ENCODE data around the gene E2F4.
A peak's percentile ranks its signal among the peaks of the same experiment; 100 is the strongest.

DNA sequence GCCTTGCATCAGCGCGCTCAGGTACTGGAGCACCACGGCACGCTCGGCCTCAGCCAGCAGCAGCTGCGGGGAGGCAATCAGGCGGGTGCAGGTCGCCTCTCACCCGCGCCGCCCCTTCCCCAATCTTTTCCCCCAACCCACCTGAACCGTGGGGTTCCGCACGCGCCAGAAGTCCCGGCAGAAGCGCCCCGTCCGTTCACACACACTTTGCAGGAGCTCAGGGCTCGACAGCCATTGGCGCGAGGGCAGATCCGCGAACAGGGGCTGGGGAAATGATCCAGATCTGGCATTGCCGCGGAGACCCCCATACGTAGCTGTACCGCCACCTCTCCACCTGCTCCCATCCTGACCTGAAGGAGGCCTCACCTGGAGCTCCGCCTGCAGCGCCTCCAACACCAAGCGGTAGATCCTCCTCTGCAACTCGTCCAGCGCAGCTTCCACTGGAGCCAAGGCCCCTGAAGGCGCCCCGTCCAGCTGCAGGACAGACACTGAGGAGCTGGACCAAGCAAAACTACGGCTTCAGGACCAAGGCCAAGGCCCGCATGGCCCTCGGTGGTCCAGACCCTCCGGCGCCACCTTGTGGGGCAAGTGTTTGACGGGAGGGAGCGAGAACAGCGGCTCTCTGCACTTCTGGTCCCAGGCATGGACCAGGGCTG, 6.8 kb upstream of the E2F4 start:
- peak; percentile 77 for TF ChIP-seq CTCF (IDR thresholded peaks at IDR 0.05; ENCODE audit: insufficient read depth, low read depth, low read length)
- TF ChIP-seq EZH2 (IDR thresholded peaks at IDR 0.05; ENCODE audit: insufficient read depth, low read length): peak; percentile 42
